Activated CD4-positive, alpha-beta T cell treated with anti-CD3 and anti-CD28 coated beads for 24 hours (primary cell): ENCODE measurements around the gene ST6GALNAC4.

Experiments
- DNase-seq, 2 donors: peaks; one replicate each; pipeline ENCODE4 v3.0.0-alpha.2; 2020; ENCODE audit warnings: low read depth in 2 of 2

ST6GALNAC4 gene

DNA sequence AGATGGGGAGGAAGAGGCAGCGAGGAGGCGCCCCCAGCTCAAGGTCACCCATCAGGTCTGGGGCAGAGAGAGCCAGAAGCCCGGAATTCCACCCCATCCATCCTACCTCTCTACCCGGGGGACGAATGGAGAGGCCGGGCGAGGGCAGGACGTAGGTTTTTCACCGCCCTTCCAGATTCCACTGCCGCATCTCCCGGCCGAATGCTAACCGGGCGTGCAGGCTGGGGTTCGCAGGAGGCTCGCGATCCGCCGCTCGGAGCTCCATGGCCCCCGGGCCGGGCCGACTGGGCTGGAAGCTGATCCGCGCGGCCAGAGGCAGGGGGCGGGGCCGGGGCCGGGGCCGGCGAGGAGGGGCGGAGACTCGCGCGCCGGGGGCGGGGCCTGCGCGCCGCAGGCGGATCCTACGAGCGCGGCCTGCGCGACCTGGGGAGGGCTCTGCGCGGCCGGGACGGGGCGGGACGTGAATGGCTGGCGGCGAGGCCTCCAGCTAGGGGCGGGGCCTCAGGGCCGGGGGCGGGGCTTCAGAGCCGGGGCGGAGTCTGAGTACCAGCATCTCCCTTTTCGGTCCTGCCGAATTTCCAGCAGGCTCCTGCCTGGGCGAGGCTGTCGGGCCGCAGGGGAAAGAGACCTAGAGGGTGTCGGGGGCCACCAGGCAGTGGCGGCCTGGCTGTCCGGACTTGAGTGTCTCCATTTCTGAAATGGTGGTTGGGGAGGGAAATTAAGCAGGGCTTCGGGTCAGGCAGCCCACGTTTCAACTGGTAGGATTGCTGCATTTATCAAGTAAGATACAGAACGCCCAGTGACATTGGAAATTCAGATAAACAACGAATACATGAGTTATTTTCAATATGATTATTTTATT lies at the start of gene ST6GALNAC4:
ST6GALNAC4 (minus strand) TSS at position 322 of the 862 bp plus-strand sequence. CDS start 622 bp downstream, outside the sequence.
- DNase-seq = peak; percentile 97 to 98

GRCh38 chr9:127965953-127966352 lies 49.1 kb upstream of the ST6GALNAC4 start:
- no peak for DNase-seq

DNA sequence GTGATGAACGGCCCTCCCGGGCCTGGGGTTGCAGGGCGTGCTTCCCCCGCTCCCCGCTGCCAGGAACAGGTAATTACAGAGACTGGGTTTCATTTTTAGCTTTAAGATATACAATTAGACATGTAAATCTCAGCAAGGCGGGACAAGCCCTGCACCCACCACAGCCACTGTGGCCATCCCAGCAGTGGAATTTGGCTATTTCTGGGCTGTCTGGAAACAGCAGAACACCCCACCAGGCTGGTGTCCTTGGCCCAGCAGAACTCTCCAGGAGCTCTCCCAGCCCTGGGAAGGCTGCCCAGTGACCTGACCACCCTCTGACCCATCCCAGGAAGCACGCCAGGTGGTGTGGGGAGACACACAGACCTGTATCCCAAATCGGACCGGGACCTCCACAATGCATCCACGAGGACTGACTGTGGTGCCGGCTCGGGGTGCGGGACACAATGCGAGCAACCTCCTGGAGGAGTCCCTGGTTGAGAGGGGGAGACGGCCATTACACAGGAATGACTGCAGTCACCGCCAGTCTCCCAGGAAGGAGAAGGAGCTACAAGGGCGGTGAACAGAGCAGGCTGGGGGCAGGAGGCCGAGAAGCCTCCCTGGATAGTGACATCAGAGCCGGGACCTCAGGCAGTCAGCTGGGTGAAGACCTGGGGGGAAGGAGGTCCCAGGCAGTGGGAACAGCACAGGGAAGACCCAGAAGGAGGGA lies 46.7 kb upstream of the ST6GALNAC4 start:
- DNase-seq = no peak

GRCh38 chr9:127963041-127963358 lies 46.2 kb upstream of the ST6GALNAC4 start:
- no peak for DNase-seq

GRCh38 chr9:127962278-127962677 lies 45.4 kb upstream of the ST6GALNAC4 start:
- DNase-seq = no peak

DNA sequence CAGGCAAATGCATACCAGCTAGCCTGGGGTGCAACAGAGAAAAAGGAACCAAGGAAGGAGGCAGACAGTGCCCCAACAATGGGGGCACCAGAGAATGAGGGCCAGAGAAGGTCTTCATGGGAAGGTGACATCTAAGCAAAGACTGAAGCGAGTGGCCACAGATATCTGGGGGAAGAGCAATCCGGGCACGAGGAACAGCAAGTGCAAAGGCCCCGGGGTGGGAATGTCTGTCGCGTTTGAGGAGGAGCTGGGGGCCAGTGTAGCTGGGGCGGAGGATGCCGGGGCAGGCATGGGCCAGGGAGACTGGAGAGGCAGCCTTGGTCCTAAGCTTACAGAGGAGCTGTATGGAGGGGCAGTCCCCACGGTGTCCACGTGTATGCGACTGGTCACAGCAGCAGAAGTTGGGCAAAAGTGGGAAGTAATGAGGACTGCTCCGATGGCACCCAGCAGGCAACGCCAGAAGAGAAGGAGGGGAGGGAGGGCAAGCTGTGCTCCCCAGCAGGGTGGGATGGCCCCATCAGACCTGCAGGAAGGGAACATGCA lies 44.8 kb upstream of the ST6GALNAC4 start:
- no peak for DNase-seq

- no peak for DNase-seq
Observed at GRCh38 chr9:127961155-127961490, 44.3 kb upstream of the ST6GALNAC4 start.

DNA sequence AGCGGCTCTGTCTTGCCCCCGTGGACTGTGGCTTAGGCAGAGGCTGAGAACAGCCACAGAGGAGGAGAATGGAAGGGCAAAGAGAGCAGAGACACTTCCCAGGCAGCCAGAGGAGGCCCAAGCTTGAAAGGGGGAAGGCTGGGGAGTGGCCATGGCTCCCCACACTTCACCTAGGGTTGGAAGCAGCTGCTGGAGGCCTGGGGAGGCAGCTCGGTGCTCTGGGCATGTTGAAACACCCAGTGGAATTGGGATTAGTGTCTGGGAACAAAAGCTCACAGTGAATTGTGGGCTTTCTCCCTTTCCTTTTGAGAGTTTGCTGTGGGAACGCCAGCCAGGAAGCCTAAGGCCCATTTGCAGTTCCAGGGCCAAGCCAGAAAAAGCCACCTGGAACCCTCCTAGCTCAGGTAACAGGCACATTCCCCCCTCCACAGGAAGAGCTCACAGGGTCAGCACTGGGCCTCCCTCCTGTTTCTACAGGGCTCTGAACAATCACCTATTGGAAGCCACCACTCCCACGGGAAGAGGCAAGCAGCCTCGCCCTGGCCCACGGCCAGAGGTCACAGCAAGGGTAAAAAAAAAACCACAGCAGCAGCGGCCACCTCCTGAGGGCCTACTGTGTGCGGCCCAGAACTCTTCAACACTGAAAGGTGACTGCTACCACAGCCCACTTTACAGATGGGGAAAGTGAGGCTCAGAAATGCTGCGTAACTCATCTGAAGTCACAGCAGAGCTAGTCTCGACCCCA lies 43.7 kb upstream of the ST6GALNAC4 start:
- DNase-seq = no peak

- DNase-seq = no peak
Observed at GRCh38 chr9:127959841-127960409, 43.1 kb upstream of the ST6GALNAC4 start.

DNA sequence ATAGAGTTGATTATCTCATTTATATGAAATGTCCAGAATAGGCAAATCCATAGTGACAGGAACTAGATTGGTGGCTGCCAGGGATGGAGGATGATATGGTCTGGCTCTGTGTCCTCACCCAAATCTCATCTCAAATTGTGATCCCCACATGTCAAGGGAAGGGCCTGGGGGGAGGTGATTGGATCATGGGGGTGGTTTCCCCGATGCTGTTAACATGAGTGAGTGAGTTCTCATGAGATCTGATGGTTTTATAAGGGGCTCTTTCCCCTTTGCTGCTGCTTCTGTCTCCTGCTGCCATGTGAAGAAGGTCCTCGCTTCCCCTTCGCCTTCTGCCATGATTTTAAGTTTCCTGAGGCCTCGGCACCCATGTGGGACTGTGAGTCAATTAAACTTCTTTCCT lies 42.6 kb upstream of the ST6GALNAC4 start:
- DNase-seq = no peak

GRCh38 chr9:127958728-127959127 lies 41.9 kb upstream of the ST6GALNAC4 start:
- no peak for DNase-seq

- peak; percentile 73 to 80 for DNase-seq
Observed at GRCh38 chr9:127955294-127956015, 38.6 kb upstream of the ST6GALNAC4 start.

DNA sequence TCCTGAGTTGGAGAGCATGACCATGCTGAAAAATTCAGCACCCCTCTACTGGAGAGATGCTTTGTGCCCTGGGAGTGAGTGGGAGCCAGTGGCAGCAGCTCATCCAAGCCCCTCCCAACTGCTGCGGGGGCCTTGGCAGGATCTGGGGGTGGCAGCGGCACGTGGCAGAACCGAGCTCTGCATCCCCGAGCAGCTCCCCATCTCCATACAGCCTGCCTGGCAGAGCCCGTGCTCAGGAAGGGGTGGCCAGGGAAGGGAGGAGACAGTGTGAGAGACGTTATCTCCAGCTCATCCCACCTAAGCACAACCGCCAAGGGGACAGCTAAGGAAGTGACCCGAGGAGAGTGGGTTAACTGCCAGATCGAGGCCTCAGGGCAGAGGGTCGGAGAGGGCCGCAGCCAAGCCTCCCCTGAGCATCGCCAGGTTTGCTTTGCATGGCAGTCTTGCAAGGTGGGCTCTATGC lies 38.0 kb upstream of the ST6GALNAC4 start:
- DNase-seq = no peak

- DNase-seq = no peak
Observed at GRCh38 chr9:127953768-127954505, 37.1 kb upstream of the ST6GALNAC4 start.

- DNase-seq = no peak
Observed at GRCh38 chr9:127953154-127953553, 36.3 kb upstream of the ST6GALNAC4 start.

DNA sequence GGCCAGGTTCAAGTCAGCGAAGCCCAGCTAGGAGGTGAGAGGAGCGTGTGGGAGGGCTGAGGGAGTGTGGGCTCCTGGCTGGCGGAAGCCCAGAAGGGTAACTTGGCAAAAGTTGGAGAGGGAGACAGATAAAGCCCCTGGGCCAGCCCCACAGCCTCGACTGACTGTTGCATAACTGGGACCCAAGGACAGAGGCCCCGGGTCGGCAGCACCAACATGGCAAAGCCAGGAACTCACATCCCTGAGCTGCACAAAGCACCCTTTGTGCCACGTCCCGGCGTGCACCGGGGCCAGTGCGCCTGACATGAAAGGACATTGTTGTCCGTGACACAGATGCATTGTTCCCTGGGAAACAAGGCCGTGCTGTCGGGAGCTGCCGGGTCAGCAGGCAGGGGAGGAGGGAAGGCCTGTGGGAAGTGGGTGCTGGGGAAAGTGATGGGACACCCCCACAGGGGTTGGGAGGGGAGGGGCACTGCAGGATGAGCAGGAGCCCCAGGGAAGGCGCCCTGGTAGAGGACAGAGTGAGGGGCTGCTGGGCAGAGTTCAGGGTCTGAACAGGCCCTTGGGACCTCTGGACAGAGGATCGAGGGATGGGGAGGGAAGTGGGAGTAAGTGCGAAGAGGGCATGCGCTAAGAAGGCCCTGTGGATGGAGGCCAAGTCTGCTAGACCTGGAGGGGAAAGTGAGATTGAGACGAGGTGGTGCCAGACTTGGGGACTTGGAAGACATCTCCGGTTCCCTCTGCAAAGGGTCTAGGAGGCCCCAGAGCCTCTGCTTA lies 33.9 kb upstream of the ST6GALNAC4 start:
- no peak for DNase-seq

DNA sequence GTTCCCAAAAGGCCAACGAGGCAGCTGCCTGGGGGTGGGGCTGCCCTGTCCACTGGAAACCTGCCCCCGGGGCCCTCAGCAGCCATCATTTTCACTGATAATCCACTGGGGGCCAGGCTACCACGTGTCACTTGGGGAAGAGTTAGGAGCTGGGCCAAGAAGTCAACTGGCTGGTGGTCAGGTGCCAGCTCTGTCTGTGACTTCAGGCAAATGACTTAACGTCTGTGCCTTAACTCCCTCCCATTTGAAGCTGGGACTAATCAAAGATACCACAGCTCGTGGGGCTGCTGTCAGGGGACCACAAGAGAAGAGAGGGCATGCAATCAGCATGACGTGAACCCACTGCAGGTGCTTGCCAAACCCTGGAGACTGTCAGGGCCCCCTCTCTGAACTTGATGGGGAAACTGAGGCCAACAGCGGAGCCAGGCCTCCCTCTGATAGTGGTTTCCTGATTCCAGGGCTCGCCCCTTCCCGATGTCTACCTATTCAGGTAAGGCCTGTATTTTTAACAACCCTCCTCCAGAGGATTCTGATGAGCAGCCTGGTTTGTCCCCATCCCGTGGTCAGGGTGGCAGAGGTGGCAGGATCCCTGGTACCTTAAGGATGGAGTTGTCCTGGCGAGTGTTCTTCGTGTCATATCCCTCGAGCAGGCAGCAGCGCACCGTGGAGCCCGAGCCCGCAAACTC lies 33.1 kb upstream of the ST6GALNAC4 start:
- no peak for DNase-seq

GRCh38 chr9:127947841-127948710 lies 31.2 kb upstream of the ST6GALNAC4 start:
- no peak for DNase-seq
